ENCODE measurements around the gene P2RX2.

Gene P2RX2

GRCh38 chr12:132638541-132639408, 20.2 kb downstream of the P2RX2 start:
- no peak for DNase-seq

- no peak for DNase-seq
These were observed 21.5 kb downstream of the P2RX2 start for GRCh38 chr12:132639956-132640520.

- no peak for DNase-seq
These were observed 22.4 kb downstream of the P2RX2 start for GRCh38 chr12:132640936-132641335.

GRCh38 chr12:132641811-132642650, 23.5 kb downstream of the P2RX2 start:
- no peak for DNase-seq

- DNase-seq: no peak
These were observed 24.6 kb downstream of the P2RX2 start for GRCh38 chr12:132642846-132643835.

GRCh38 chr12:132646850-132647249, 28.3 kb downstream of the P2RX2 start:
- no peak for DNase-seq

GRCh38 chr12:132647858-132648257, 29.3 kb downstream of the P2RX2 start:
- DNase-seq: no peak

- DNase-seq: no peak
These were observed 30.1 kb downstream of the P2RX2 start for GRCh38 chr12:132648616-132649225.

- no peak for DNase-seq
These were observed 30.8 kb downstream of the P2RX2 start for GRCh38 chr12:132649226-132649945.

GRCh38 chr12:132651444-132652100, 33.0 kb downstream of the P2RX2 start:
- no peak for DNase-seq

GRCh38 chr12:132653567-132654290, 35.2 kb downstream of the P2RX2 start:
- DNase-seq: no peak

GRCh38 chr12:132657004-132657727, 38.6 kb downstream of the P2RX2 start:
- DNase-seq: no peak

GRCh38 chr12:132658149-132658894, 39.7 kb downstream of the P2RX2 start:
- no peak for DNase-seq

GRCh38 chr12:132659146-132659545, 40.6 kb downstream of the P2RX2 start:
- no peak for DNase-seq

- no peak for DNase-seq
These were observed 41.5 kb downstream of the P2RX2 start for GRCh38 chr12:132660052-132660451.

- no peak for DNase-seq
These were observed 42.4 kb downstream of the P2RX2 start for GRCh38 chr12:132660996-132661395.

GRCh38 chr12:132661972-132662371, 43.4 kb downstream of the P2RX2 start:
- no peak for DNase-seq
